Measurements from ENCODE around the gene MED19.
"Not testable (repeated sequence)": the region's sequence is repeated elsewhere in the genome, so short reads cannot be mapped to it uniquely, and the experiment has no call there.

Gene MED19, protein sequence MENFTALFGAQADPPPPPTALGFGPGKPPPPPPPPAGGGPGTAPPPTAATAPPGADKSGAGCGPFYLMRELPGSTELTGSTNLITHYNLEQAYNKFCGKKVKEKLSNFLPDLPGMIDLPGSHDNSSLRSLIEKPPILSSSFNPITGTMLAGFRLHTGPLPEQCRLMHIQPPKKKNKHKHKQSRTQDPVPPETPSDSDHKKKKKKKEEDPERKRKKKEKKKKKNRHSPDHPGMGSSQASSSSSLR

DNA sequence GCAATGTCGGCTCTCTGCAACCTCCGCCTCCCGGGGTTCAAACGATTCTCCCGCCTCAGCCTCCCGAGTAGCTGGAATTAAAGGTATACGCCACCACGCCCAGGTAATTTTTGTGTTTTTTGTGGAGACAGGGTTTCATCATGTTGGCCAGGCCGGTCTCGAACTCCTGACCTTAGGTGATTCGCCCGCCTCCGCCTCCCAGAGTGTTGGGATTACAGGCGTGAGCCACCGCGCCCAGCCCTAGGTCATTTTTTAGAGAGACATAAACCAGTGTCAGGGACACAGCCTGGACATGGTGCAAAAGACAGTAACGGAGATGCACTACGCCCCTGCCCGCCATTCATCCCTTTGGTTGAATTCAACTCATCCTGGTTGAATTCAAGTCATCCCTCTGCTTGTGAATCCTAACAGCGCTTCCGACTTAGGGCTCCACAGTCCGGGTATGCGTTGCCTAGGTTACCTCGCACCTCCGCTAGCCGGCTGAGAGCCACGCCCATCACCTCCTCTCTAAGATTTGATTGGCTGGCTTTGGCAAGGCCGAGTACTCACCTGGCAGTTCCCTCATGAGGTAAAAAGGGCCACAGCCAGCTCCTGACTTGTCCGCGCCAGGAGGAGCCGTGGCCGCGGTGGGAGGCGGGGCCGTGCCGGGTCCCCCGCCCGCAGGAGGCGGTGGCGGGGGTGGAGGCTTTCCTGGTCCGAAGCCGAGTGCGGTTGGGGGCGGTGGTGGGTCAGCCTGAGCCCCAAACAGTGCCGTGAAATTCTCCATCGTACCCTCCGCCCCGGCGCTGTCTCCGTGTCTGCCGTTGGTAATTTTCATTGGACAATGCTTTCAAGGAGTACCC, at the start of gene MED19:
MED19 (minus strand) TSS at position 802 of the 842 bp plus-strand sequence; CDS start at position 766, 36 bp downstream.
- FAIRE-seq: no peak

GRCh38 chr11:57758174-57758573, 46.2 kb upstream of the MED19 start:
- no peak for FAIRE-seq

DNA sequence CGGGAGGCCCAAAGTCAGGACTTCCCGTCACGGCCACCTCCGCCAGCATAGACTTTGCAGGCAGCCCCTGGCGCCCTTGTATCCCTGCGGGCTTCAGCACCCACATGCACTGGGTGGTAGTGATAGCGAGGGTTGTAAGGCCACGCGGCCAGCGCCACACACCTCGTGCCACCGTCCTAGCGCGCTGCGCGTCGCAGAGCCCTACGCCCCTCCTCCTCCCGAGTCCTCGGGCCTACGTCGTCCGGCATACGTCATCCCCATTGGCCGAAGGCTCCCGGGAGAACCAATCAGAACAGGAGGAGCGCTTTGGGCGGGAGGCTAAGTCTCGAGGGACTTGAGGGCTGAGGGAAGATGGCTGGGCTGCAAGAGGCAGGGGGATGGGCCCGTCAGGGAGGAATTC, 40.9 kb upstream of the MED19 start:
- no peak for FAIRE-seq

- FAIRE-seq: no peak
Measured at GRCh38 chr11:57751676-57752253, 39.8 kb upstream of the MED19 start, which contains the start of gene BTBD18. TSS of gene BTBD18 (minus strand) at chr11:57751819. CDS start at chr11:57751188, 631 bp downstream.

DNA sequence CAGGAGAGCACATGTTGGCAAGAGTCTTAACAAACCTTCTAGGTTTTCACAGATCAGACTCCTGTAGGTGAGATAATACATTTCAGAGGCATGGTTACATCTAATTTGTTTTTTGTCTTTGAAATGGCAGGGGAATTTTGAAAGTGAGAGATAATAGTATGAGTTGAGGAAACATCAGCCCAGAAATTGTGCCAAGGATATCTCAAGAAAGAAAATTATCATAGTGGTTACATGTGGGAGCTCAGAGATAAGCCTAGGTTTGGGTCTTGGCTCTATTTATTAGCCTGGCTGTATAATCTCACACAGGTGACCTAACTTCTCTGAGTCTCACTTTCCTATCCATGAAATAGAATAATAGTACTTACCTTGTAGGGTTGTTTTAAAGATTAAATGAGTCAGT, 39.2 kb upstream of the MED19 start:
- FAIRE-seq: no peak

- no peak for FAIRE-seq
Measured at GRCh38 chr11:57746920-57747319, 34.9 kb upstream of the MED19 start.

- no peak for FAIRE-seq
Measured at GRCh38 chr11:57745206-57745605, 33.2 kb upstream of the MED19 start.

GRCh38 chr11:57744357-57744756, 32.3 kb upstream of the MED19 start:
- no peak for FAIRE-seq

DNA sequence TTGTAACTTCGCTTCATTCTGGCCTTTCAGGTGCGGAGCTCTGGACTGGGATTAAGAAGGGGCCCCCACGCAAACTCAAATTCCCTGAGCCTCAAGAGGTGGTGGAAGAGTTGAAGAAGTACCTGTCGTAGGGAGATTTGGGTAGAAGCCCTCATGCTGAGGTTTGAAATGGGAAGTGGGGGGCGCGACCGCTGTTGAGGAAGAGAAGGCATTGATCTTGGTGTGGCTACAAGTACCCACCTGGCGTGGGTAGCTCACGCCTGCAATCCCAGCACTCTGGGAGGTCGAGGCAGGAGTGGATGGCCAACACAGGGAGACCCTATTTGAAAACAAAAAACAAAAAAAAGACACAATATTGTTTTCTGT, 30.1 kb upstream of the MED19 start:
- FAIRE-seq: no peak

GRCh38 chr11:57741132-57742086, 29.4 kb upstream of the MED19 start, which contains the start of gene SELENOH:
TSS of gene SELENOH (plus strand) at chr11:57741491. CDS start at chr11:57741596, 105 bp downstream.
- no peak for FAIRE-seq

DNA sequence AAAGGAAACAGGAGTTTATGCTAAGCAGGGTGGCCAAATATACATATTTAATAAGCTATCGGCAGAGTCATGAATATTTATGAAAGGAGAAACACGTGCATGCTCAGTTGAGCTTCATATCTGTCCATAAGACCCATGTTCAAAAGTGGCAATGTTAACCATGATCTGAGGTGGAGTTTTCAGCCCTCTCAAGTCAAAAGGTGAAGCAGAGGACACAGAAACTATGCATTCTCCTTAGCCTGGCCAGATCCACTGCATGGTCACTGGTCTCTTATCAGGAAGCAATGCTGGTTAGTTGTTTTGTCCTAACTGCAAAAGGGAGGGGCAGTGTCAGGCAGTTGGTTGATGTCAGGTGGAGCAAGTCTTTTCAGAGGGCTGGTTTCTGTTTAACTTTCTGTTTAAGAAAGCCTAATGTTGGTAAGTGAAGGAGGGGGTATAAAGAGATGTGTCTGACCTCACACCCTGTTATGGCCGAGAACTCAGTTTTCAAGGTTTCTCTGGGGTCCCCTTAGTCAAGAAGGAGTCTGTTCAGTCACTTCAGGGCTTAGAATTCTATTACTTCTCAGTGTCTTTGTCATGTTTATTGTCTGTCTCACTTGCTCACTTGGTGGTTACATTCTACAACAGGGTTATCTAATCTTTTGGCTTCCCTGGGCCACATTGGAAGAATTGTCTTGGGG, 23.7 kb upstream of the MED19 start:
- no peak for FAIRE-seq

DNA sequence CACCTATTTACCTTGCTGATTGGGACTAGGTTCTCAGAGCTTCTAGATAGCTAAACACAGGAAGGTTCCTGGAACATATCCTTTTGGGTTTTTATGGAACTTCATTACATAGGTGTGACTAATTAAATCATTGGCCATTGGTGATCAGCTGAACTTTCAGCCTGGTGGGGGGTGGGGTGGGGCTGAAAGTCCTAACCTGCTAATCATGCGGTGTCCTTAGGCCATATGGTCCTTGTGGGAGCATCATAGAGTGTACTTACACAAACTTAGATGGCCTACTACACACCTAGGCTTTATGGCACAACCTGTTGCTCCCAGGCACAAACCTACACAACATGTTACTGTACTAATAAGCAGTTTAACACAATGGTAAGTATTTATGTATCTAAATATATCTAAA, 20.6 kb upstream of the MED19 start:
- no peak for FAIRE-seq

DNA sequence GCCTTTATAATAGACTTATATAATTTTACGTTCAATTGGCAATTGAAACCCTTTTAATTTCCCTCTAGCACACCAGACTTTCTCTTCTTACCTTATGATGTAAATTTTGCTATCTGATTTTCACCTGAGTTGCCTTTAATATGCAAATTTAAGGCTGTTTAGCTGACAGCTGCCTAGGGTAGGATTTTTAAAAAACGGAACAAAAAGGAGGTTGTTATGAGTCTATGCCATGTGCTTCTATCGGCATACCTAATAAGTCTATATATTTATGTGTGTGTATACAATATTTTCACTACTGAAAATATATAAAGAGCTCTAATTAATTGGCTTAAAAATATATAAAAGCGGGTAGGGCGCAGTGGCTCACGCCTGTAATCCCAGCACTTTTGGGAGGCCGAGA, 17.5 kb upstream of the MED19 start:
- FAIRE-seq: no peak

DNA sequence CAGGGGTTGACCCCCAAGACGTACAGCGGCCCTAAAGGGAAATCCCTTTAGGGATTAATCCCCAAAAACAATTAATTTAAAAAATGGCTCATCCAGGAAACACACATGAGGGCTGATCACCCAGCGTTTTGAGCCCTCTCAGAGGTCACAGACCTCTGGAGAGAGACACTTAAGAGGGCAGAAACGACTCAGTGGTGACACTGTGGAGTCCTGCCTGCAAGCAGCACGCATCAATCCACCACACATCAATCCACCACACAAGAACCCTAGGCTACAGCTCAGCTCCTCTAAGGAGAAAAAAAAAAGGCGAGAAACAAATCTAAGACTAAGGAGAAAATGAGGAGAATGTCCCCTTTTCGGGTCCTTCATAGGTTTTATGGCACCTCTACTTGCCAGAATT, 16.8 kb upstream of the MED19 start:
- FAIRE-seq: no peak

GRCh38 chr11:57727185-57727584, 15.2 kb upstream of the MED19 start:
- FAIRE-seq: no peak

GRCh38 chr11:57716726-57717125, 4.7 kb upstream of the MED19 start:
- not testable (repeated sequence) for FAIRE-seq

- FAIRE-seq: no peak
Measured at GRCh38 chr11:57713835-57714234, 1.8 kb upstream of the MED19 start.

DNA sequence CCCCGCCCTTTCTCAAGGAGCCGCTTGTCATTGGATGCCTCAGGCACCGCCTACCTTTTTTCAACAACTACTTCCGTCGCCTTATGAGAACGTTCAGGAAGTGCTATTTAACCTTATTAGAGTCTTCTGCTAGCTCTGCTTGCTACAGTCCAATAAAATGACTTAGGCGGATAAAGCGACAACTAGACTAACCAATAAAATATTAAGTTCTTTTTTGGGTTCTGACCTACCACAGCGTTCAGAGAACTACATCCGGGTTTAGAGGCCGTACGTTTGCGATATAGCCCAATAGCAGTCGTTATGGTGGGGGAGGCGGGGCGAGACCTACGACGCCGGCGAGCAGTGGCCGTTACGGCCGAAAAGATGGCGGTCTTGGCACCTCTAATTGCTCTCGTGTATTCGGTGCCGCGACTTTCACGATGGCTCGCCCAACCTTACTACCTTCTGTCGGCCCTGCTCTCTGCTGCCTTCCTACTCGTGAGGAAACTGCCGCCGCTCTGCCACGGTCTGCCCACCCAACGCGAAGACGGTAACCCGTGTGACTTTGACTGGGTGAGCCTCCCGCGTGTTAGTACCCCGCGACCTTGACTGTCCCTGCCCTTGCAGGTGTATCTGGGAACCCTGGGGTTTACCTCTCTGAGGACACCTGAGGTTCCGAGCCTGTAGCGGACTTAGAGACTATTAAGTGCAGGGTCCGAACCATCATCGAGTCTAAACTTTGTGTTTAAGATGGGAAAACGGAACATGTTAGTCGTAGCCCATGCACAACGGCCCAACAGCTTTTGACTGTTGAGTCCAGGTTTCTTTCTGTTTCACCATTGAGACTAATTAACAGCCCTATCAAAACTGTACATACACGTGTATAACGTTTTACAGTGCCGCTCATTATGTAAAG, 488 bp upstream of the MED19 start, which contains the start of gene TMX2:
TMX2 (plus strand) TSS at position 338 of the 895 bp plus-strand sequence; CDS start at position 364, 26 bp downstream.
- peak; percentile 99 for FAIRE-seq

DNA sequence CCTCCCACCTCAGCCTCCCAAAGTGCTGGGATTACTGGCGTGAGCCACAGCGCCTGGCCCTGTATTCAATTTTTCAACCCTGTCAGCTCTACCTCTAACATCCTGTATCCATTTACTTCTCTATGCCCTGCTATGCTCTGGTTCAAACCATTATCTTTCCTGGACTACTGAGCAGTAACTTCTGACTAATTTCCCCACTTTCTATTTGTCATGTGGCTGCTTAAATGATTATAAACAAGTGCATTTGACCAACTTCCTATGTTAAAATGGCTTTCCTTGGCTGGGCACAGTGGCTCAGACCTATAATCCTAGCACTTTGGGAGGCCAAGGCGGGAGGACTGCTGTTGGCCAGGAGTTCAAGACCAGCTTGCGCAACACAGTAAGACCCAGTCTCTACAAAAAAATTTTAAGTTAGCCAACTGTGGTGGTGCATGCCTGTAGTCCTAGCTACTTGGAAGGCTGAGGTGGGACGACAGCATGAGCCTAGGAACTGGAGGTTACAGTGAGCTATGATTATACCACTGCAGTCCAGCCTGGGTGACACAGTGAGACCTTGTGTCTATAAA, 2.1 kb downstream of the MED19 start:
- no peak for FAIRE-seq

- FAIRE-seq: not testable (repeated sequence)
Measured at GRCh38 chr11:57705432-57705831, 6.6 kb downstream of the MED19 start.
